HepG2 (cell line): Measurements from ENCODE around the gene GNG12. TPM values are rescaled to one million over a fixed set of nuclear protein-coding genes. Genes with fewer than 3 reads are reported as not detected.
A peak's percentile ranks its signal among the peaks of the same experiment; 100 is the strongest.

Source experiments
- ATAC-seq: fragments of 200-7000 bp; cut with Tn5 transposase; 3 replicates; pipeline ENCODE4 v1.9.1; 2020; ENCODE audit warnings: mild to moderate bottlenecking, moderate library complexity
- BruUV-seq: library from RNA; stranded (reverse); fragments of 400-500 nt; replicated peaks from 2 replicates; lab custom pipeline; 2021; lab: Mats Ljungman, UMichigan
- CTCF ChIA-PET: fragments of 300-600 bp; formaldehyde crosslinking; extraction: SDS; loops from one replicate; lab custom pipeline; 2021; ENCODE audit warnings: low total read pairs, inconsistent platforms, low intra/inter-chr PET ratio; lab: Yijun Ruan, JAX
- POLR2A ChIA-PET: fragments of 350-600 bp; sonication (Branson Sonifier 250); formaldehyde crosslinking; loops from one replicate; lab custom pipeline; 2020; ENCODE audit warnings: antibody characterized with exemption, inconsistent platforms; lab: Yijun Ruan, JAX
- DNase-seq: peaks from one replicate; pipeline ENCODE4 v3.0.0-alpha.2; 2015; ENCODE audit warnings: low spot score
- FAIRE-seq: peaks from 3 replicates; lab custom pipeline; 2011; peaks lifted over from hg19 to GRCh38; lab: Jason Lieb, UNC
- H2AFZ ChIP-seq: one replicate; pipeline ENCODE4 v1.6.1; 2011; ENCODE audit warnings: low read length, inconsistent platforms
- H3K27ac ChIP-seq: fragments of 300-600 bp; 3 replicates; pipeline ENCODE4 v1.8.0; 2011; ENCODE audit warnings: mixed run types, mild to moderate bottlenecking, mixed read lengths, low read length, inconsistent platforms; ENCODE audit not compliant: insufficient read depth; ENCODE audit errors: extremely low read length
- H3K27me3 ChIP-seq, 2 experiments: fragments of 200-600 bp in 1 of 2; 2 replicates in 1 of 2; 3 replicates in 1 of 2; pipeline versions ENCODE4 v1.6.0 to v1.8.0; 2011; ENCODE audit warnings: low read length in 2 of 2, mild to moderate bottlenecking in 2 of 2, moderate library complexity in 2 of 2, inconsistent platforms in 1 of 2; ENCODE audit not compliant: insufficient read depth in 2 of 2, control insufficient read depth in 1 of 2
- H3K36me3 ChIP-seq, 2 experiments: fragments of 200-600 bp in 1 of 2; replicated peaks in 1 of 2; 2 replicates in 1 of 2; 3 replicates in 1 of 2; pipeline versions ENCODE4 v1.5.1 to v1.8.0; 2011; ENCODE audit warnings: low read length in 2 of 2, inconsistent platforms in 1 of 2; ENCODE audit not compliant: insufficient read depth in 2 of 2, control insufficient read depth in 1 of 2
- H3K4me1 ChIP-seq: 2 replicates; pipeline ENCODE4 v1.5.1; 2012; ENCODE audit warnings: low read length, inconsistent platforms; ENCODE audit not compliant: insufficient read depth
- H3K4me2 ChIP-seq: 2 replicates; pipeline ENCODE4 v1.6.0; 2011; ENCODE audit warnings: low read depth, low read length, inconsistent platforms
- H3K4me3 ChIP-seq, 3 experiments: fragments of 200-600 bp in 1 of 3; sonication (generic), shearing (Covaris generic) in 1 of 3; replicated peaks in 1 of 3; 2 replicates each; pipeline ENCODE4 v1.5.1; 2011 to 2016; ENCODE audit warnings: low read length in 3 of 3, inconsistent platforms in 2 of 3, low read depth in 2 of 3, mild to moderate bottlenecking in 2 of 3, control low read depth in 1 of 3, mixed read lengths in 1 of 3; ENCODE audit not compliant: insufficient read depth in 1 of 3
- H3K79me2 ChIP-seq: one replicate; pipeline ENCODE4 v1.6.1; 2011; ENCODE audit warnings: low read length, inconsistent platforms; ENCODE audit not compliant: insufficient read depth
- H3K9ac ChIP-seq: 2 replicates; pipeline ENCODE4 v1.6.0; 2011; ENCODE audit warnings: mild to moderate bottlenecking, low read depth, low read length, inconsistent platforms; ENCODE audit not compliant: insufficient read depth
- H3K9me3 ChIP-seq: 2 replicates; pipeline ENCODE4 v1.5.1; 2012; ENCODE audit warnings: mild to moderate bottlenecking, low read length
- H4K20me1 ChIP-seq: 2 replicates; pipeline ENCODE4 v1.6.0; 2011; ENCODE audit warnings: inconsistent platforms, mild to moderate bottlenecking, low read length, moderate library complexity; ENCODE audit not compliant: insufficient read depth
- ARNT2 ChIP-seq: sonication (generic); formaldehyde crosslinking; IDR thresholded peaks from 2 replicates; pipeline ENCODE4 v1.8.0; 2022; ENCODE audit warnings: mild to moderate bottlenecking, low read depth, missing genetic modification reagents, moderate library complexity
- CHD4 ChIP-seq: fragments of 200-600 bp; sonication (generic); IDR thresholded peaks from 2 replicates; pipeline ENCODE4 v1.7.0; 2017; ENCODE audit warnings: mild to moderate bottlenecking, low read length, borderline replicate concordance
- JDP2 ChIP-seq: sonication (generic); formaldehyde crosslinking; IDR thresholded peaks from 2 replicates; pipeline ENCODE4 v1.8.1; 2022; ENCODE audit warnings: missing genetic modification reagents, borderline replicate concordance
- LCORL ChIP-seq, 2 experiments: fragments of 450-650 bp in 1 of 2; sonication (generic) in 1 of 2; formaldehyde crosslinking in 1 of 2; IDR thresholded peaks; 2 replicates each; pipeline versions ENCODE4 v1.5.0 to v1.6.1; 2017 to 2020; ENCODE audit warnings: antibody characterized with exemption in 1 of 2, missing genetic modification reagents in 1 of 2
- NONO ChIP-seq, 2 experiments: fragments of 450-650 bp in 1 of 2; sonication (generic) in 1 of 2; formaldehyde crosslinking in 1 of 2; IDR thresholded peaks in 1 of 2; conservative IDR thresholded peaks in 1 of 2; 2 replicates each; pipeline versions ENCODE4 v1.6.1 to v1.8.0; 2017 to 2022; ENCODE audit warnings: mild to moderate bottlenecking in 1 of 2, missing genetic modification reagents in 1 of 2, moderate library complexity in 1 of 2
- NR2C2 ChIP-seq: sonication (generic); formaldehyde crosslinking; IDR thresholded peaks from 2 replicates; pipeline ENCODE4 v1.4.0; 2020; ENCODE audit warnings: missing genetic modification reagents, mild to moderate bottlenecking, moderate library complexity, borderline replicate concordance
- RFXANK ChIP-seq: IDR thresholded peaks from 2 replicates; pipeline ENCODE4 v1.6.1; 2016
- SOX5 ChIP-seq: IDR thresholded peaks from 2 replicates; pipeline ENCODE4 v1.6.1; 2016; ENCODE audit warnings: borderline replicate concordance
- TAF1 ChIP-seq: sonication (generic); formaldehyde crosslinking; IDR thresholded peaks from 2 replicates; pipeline ENCODE4 v1.4.0; 2020; ENCODE audit warnings: missing genetic modification reagents
- YEATS2 ChIP-seq: sonication (generic); formaldehyde crosslinking; IDR thresholded peaks from 2 replicates; pipeline ENCODE4 v1.4.0; 2020; ENCODE audit warnings: missing genetic modification reagents, borderline replicate concordance
- ZBTB39 ChIP-seq: sonication (generic); formaldehyde crosslinking; IDR thresholded peaks from 2 replicates; pipeline ENCODE4 v1.5.0; 2020; ENCODE audit warnings: missing genetic modification reagents
- ZNF143 ChIP-seq: sonication (generic); formaldehyde crosslinking; IDR thresholded peaks from 2 replicates; pipeline ENCODE4 v1.4.0; 2020; ENCODE audit warnings: missing genetic modification reagents
- ZNF350 ChIP-seq: sonication (generic); formaldehyde crosslinking; IDR thresholded peaks from 2 replicates; pipeline ENCODE4 v1.4.0; 2020; ENCODE audit warnings: mild to moderate bottlenecking, low read depth, missing genetic modification reagents, borderline replicate concordance
- ZNF598 ChIP-seq: sonication (generic); formaldehyde crosslinking; IDR thresholded peaks from 2 replicates; pipeline ENCODE4 v1.5.1; 2020; ENCODE audit warnings: mild to moderate bottlenecking, missing genetic modification reagents, borderline replicate concordance
- ZNF746 ChIP-seq: sonication (generic); formaldehyde crosslinking; IDR thresholded peaks from 2 replicates; pipeline ENCODE4 v1.8.0; 2022; ENCODE audit warnings: mild to moderate bottlenecking, missing genetic modification reagents
- ZNF780A ChIP-seq: sonication (generic); formaldehyde crosslinking; IDR thresholded peaks from 2 replicates; pipeline ENCODE4 v1.8.0; 2022; ENCODE audit warnings: mild to moderate bottlenecking, missing genetic modification reagents, moderate library complexity
- WGBS: methylation state at CpG from one replicate; pipeline ENCODE4 v1.1.6; 2017; ENCODE audit warnings: low lambda C conversion rate; 5-methylcytosine and 5-hydroxymethylcytosine counted together
- in situ Hi-C: cut with HindIII; loops from 2 replicates; pipeline ENCODE4 v1.10.0; 2017; ENCODE audit warnings: low pct_unique_long_range_greater_than_20kb; ENCODE audit not compliant: extremely low pct_ligation_motif_present
- intact Hi-C: fragments of 100-400 bp; cut with micrococcal nuclease; formaldehyde crosslinking; loops from one replicate; pipeline ENCODE4 v1.10.0; 2022; ENCODE audit not compliant: unreplicated experiment
- polyA plus RNA-seq, 8 experiments: library from polyadenylated mRNA; depleted of rRNA in 3 of 8; stranded (reverse) in 7 of 8; unstranded in 1 of 8; fragments of >200 nt; fragmentation: Illumina TruSeq in 4 of 8; extraction: Trizol in 4 of 8; gene quantifications; 2 replicates each; pipeline versions ENCODE4 v1.2.1 to v1.2.3, GENCODE V29; 2011 to 2016; ENCODE audit warnings: low read depth in 4 of 8, missing spikeins in 1 of 8, mixed read lengths in 1 of 8; ENCODE audit not compliant: insufficient read depth in 1 of 8
- total RNA-seq, 5 experiments: library from RNA; depleted of rRNA; stranded (reverse); fragments of >200 nt; fragmentation: Illumina TruSeq; extraction: Trizol; gene quantifications; 2 replicates each; pipeline ENCODE4 v1.2.3, GENCODE V29; 2016; ENCODE audit warnings: low read depth in 1 of 5
- TF ChIP-seq, protein P1 (sequence below): sonication (generic); formaldehyde crosslinking; conservative IDR thresholded peaks from 2 replicates; pipeline ENCODE4 v1.4.0; 2020; ENCODE audit warnings: mild to moderate bottlenecking, missing genetic modification reagents, moderate library complexity

The GNG12 gene
- total and polyA plus RNA-seq, 2 of the 13 experiments (the other 11 are each of a cell fraction or from before 2014, with no cell fraction given), result 0.11 TPM

DNA sequence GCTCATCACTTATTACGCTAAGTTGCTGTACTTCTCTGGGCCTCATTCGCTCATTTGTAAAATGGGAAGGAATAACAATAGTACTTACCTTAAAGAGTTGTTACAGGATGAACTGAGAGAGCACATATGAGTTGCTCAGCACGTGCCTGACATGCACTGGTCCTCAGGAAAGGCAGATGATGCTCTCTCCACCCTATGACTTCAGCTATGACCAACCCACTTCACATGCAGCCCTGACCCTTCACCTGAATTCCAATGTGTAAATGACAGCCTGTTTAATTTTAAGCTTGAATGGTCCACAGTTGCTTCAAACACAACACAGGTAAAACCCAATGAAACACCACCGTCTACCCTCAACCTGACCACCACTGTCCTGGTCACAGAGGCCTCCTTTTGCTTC is 115.4 kb downstream of the GNG12 start:
- no peak overlapping the region for H3K27ac ChIP-seq
- H3K9ac ChIP-seq, result no peak overlapping the region
- ChIA-PET POLR2A (interaction anchor here (1.2 kb wide), 1 partner anchor 33 kb away, joined by 5 read pairs; the partner anchor contains the start of gene GADD45A), CTCF (no interaction called here)
- ATAC-seq, result peak; percentile 48
- FAIRE-seq, result peak; percentile 12
- H3K36me3 ChIP-seq, result no peaks in the 10 kb centered on the region
- peak; percentile 13 for DNase-seq
- in situ Hi-C loops (no loop called here), intact Hi-C loops (no loop called here)
- H3K79me2 ChIP-seq, result no peaks in the 10 kb centered on the region
- peaks cover 61% of the 10 kb centered on the region for H3K4me1 ChIP-seq
- H3K27me3 ChIP-seq, result no peaks in the 10 kb centered on the region; a peak in 1 of 5 replicates
- no peaks in the 10 kb centered on the region for H3K9me3 ChIP-seq
- H4K20me1 ChIP-seq, result no peaks in the 10 kb centered on the region
- WGBS, result 45% methylated on average over 4 of the region's 4 CpGs
- H3K4me3 ChIP-seq, result no peak overlapping the region
- no peak overlapping the region for H3K4me2 ChIP-seq
- no peak overlapping the region for H2AFZ ChIP-seq
- no TSS peak for BruUV-seq
- no peak for TF ChIP-seq ZNF350 (CRISPR knock-in tag)
- TF ChIP-seq LCORL (IDR thresholded peaks at IDR 0.05), result no peak
- 0 out of 2 replicates have a peak, but pooled peaks have one; percentile 23 for TF ChIP-seq LCORL (CRISPR knock-in tag; IDR thresholded peaks at IDR 0.05)
- no peak for TF ChIP-seq JDP2 (CRISPR knock-in tag)
- no peak for TF ChIP-seq RFXANK
- no peak for TF ChIP-seq ZNF598
- no peak for TF ChIP-seq ZNF780A (CRISPR knock-in tag)
- TF ChIP-seq ZNF746 (CRISPR knock-in tag), result no peak
- no peak for TF ChIP-seq NR2C2 (CRISPR knock-in tag)
- no peak for TF ChIP-seq NONO (IDR thresholded peaks at IDR 0.05)
- TF ChIP-seq NONO (CRISPR knock-in tag; conservative IDR thresholded peaks at IDR 0.05), result no peak
- TF ChIP-seq ARNT2 (CRISPR knock-in tag), result no peak
- no peak for TF ChIP-seq YEATS2 (CRISPR knock-in tag)
- TF ChIP-seq TAF1, result no peak
- TF ChIP-seq ZNF143 (CRISPR knock-in tag), result no peak
- 0 out of 2 replicates have a peak, but pooled peaks have one; percentile 26 for TF ChIP-seq SOX5 (CRISPR knock-in tag)
- TF ChIP-seq, protein P1, sequence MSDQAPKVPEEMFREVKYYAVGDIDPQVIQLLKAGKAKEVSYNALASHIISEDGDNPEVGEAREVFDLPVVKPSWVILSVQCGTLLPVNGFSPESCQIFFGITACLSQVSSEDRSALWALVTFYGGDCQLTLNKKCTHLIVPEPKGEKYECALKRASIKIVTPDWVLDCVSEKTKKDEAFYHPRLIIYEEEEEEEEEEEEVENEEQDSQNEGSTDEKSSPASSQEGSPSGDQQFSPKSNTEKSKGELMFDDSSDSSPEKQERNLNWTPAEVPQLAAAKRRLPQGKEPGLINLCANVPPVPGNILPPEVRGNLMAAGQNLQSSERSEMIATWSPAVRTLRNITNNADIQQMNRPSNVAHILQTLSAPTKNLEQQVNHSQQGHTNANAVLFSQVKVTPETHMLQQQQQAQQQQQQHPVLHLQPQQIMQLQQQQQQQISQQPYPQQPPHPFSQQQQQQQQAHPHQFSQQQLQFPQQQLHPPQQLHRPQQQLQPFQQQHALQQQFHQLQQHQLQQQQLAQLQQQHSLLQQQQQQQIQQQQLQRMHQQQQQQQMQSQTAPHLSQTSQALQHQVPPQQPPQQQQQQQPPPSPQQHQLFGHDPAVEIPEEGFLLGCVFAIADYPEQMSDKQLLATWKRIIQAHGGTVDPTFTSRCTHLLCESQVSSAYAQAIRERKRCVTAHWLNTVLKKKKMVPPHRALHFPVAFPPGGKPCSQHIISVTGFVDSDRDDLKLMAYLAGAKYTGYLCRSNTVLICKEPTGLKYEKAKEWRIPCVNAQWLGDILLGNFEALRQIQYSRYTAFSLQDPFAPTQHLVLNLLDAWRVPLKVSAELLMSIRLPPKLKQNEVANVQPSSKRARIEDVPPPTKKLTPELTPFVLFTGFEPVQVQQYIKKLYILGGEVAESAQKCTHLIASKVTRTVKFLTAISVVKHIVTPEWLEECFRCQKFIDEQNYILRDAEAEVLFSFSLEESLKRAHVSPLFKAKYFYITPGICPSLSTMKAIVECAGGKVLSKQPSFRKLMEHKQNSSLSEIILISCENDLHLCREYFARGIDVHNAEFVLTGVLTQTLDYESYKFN (CRISPR knock-in tag), result 0 out of 2 replicates have a peak, but pooled peaks have one; percentile 20
- TF ChIP-seq CHD4, result no peak
- no peak for TF ChIP-seq ZBTB39 (CRISPR knock-in tag)
